Measurements from ENCODE around the gene LRBA.

LRBA gene

GRCh38 chr4:150699599-150699998 is 315.5 kb downstream of the LRBA start:
- DNase-seq (ENCODE audit: low read depth), result no peak
- TF ChIP-seq CTCF (IDR thresholded peaks at IDR 0.05; ENCODE audit: insufficient read depth, low read depth, low read length, missing control alignments), result no peak
- no peak overlapping the region for H3K4me3 ChIP-seq (ENCODE audit: low read depth, low read length)

- no peak for TF ChIP-seq CTCF (IDR thresholded peaks at IDR 0.05; ENCODE audit: insufficient read depth, low read depth, low read length, missing control alignments)
- no peak for DNase-seq (ENCODE audit: low read depth)
- no peak overlapping the region for H3K4me3 ChIP-seq (ENCODE audit: low read depth, low read length)
These were observed 319.9 kb downstream of the LRBA start for GRCh38 chr4:150695162-150695561.

- TF ChIP-seq CTCF (IDR thresholded peaks at IDR 0.05; ENCODE audit: insufficient read depth, low read depth, low read length, missing control alignments), result no peak
- no peak for DNase-seq (ENCODE audit: low read depth)
- no peak overlapping the region for H3K4me3 ChIP-seq (ENCODE audit: low read depth, low read length)
These were observed 320.6 kb downstream of the LRBA start for GRCh38 chr4:150694438-150694837.

DNA sequence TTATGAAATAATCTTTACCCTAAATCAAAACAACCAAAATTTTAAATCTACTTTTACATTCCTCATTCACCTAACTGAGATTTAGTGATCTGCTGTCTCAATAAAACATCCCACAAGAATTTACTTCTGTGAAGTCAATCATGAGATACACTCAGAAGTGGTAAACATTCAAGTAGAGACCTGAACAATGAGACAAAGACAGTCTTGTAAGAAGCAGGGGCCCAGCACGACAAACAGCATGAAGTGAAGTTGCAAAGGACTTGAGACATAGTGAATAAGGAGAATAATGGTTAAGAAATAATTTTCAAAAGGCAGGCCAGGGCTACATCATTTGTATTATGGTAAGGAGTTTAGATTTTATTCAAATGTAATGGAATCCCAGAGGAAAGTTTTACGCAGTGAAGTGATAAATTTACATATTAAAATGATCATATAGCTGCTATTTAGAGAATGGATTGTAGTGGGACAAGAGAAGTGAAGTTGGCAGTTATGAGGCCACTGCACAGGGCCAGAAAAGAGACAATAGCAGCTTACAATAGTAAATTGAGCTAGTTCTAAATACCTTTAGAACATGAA is 331.2 kb downstream of the LRBA start:
- H3K4me3 ChIP-seq (ENCODE audit: low read depth, low read length), result no peak overlapping the region
- TF ChIP-seq CTCF (IDR thresholded peaks at IDR 0.05; ENCODE audit: insufficient read depth, low read depth, low read length, missing control alignments), result no peak
- DNase-seq (ENCODE audit: low read depth), result no peak

GRCh38 chr4:150682126-150682525 is 333.0 kb downstream of the LRBA start:
- TF ChIP-seq CTCF (IDR thresholded peaks at IDR 0.05; ENCODE audit: insufficient read depth, low read depth, low read length, missing control alignments), result no peak
- no peak for DNase-seq (ENCODE audit: low read depth)
- no peak overlapping the region for H3K4me3 ChIP-seq (ENCODE audit: low read depth, low read length)

DNA sequence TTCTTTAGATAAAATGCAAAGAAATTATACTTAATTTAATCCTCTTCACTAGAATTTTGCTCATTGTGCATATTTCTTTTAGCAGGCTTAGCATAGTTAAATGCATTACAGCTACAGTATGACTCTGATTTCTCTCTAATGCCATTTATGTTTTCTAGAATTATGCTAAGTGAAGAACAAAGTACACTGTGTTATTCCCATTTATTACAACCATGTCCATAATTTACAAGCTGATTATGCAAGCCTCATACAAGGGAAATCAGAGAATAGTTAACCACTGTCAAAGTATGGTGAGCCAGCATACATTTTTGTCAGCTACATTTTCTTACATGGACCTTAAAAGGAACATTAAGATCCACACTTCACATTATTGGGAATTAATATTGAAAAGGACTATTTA is 334.0 kb downstream of the LRBA start:
- no peak for TF ChIP-seq CTCF (IDR thresholded peaks at IDR 0.05; ENCODE audit: insufficient read depth, low read depth, low read length, missing control alignments)
- no peak for DNase-seq (ENCODE audit: low read depth)
- H3K4me3 ChIP-seq (ENCODE audit: low read depth, low read length), result no peak overlapping the region

- no peak for TF ChIP-seq CTCF (IDR thresholded peaks at IDR 0.05; ENCODE audit: insufficient read depth, low read depth, low read length, missing control alignments)
- no peak overlapping the region for H3K4me3 ChIP-seq (ENCODE audit: low read depth, low read length)
- no peak for DNase-seq (ENCODE audit: low read depth)
These were observed 334.4 kb downstream of the LRBA start for GRCh38 chr4:150680651-150681050.

Data from GM12865 (cell line).